ENCODE results near the gene HOXC12.

Gene HOXC12

GRCh38 chr12:53956914-53957536, 2.3 kb downstream of the HOXC12 start:
- no peak for DNase-seq

- no peak for DNase-seq
Measured at GRCh38 chr12:53958128-53958527, 3.4 kb downstream of the HOXC12 start.

GRCh38 chr12:53959314-53959713, 4.6 kb downstream of the HOXC12 start:
- DNase-seq = no peak

- no peak for DNase-seq
Measured at GRCh38 chr12:53960187-53961024, 5.7 kb downstream of the HOXC12 start.

GRCh38 chr12:53961025-53961761, 6.5 kb downstream of the HOXC12 start:
- no peak for DNase-seq

GRCh38 chr12:53963005-53963404, 8.3 kb downstream of the HOXC12 start:
- no peak for DNase-seq

GRCh38 chr12:53963434-53964314, 9.0 kb downstream of the HOXC12 start:
- DNase-seq = no peak

GRCh38 chr12:53964315-53964713, 9.6 kb downstream of the HOXC12 start:
- DNase-seq = no peak

GRCh38 chr12:53965281-53966084, 10.8 kb downstream of the HOXC12 start:
- DNase-seq = peak; percentile 86

- DNase-seq = no peak
Measured at GRCh38 chr12:53966085-53966384, 11.3 kb downstream of the HOXC12 start.

GRCh38 chr12:53966385-53967133, 11.9 kb downstream of the HOXC12 start:
- peak; percentile 54 for DNase-seq

GRCh38 chr12:53967421-53967925, 12.8 kb downstream of the HOXC12 start:
- no peak for DNase-seq

GRCh38 chr12:53968214-53969127, 13.8 kb downstream of the HOXC12 start:
- DNase-seq = no peak

GRCh38 chr12:53969588-53970259, 15.0 kb downstream of the HOXC12 start:
- DNase-seq = peak; percentile 42

- DNase-seq = no peak
Measured at GRCh38 chr12:53970451-53970850, 15.7 kb downstream of the HOXC12 start.

- no peak for DNase-seq
Measured at GRCh38 chr12:53971129-53971528, 16.4 kb downstream of the HOXC12 start.

- no peak for DNase-seq
Measured at GRCh38 chr12:53971686-53972085, 17.0 kb downstream of the HOXC12 start.

- peak; percentile 41 for DNase-seq
Measured at GRCh38 chr12:53972152-53972702, 17.5 kb downstream of the HOXC12 start.

GRCh38 chr12:53972722-53973235, 18.1 kb downstream of the HOXC12 start, which contains the start of gene HOXC11:
TSS of gene HOXC11 (plus strand) at chr12:53973126. CDS start at chr12:53973242, 116 bp downstream.
- no peak for DNase-seq
